NB4 (cell line): ENCODE results near the gene RAET1E.
"Not testable (repeated sequence)": the region's sequence is repeated elsewhere in the genome, so short reads cannot be mapped to it uniquely, and the experiment has no call there.

Source experiments
- DNase-seq: peaks from one replicate; pipeline ENCODE4 v3.0.0; 2010; ENCODE audit warnings: low read depth
- H3K4me3 ChIP-seq: one replicate; pipeline ENCODE4 v1.5.1; 2011; ENCODE audit warnings: mild to moderate bottlenecking, low read depth, low read length, moderate library complexity
- MYC ChIP-seq: IDR thresholded peaks from 2 replicates; pipeline ENCODE4 v1.6.1; 2011; ENCODE audit warnings: low read depth, low read length
- POLR2A ChIP-seq: IDR thresholded peaks from 2 replicates; pipeline ENCODE4 v1.6.1; 2011; ENCODE audit warnings: mild to moderate bottlenecking; ENCODE audit not compliant: insufficient read length; ENCODE audit errors: extremely low read depth
- TF ChIP-seq, protein P1 (sequence below): IDR thresholded peaks from one replicate; pipeline ENCODE4 v1.5.1; 2012; ENCODE audit warnings: low read depth, low read length
- TF ChIP-seq, protein P2 (sequence below): IDR thresholded peaks from 2 replicates; pipeline ENCODE4 v1.6.1; 2011; ENCODE audit warnings: low read depth, low read length

The RAET1E gene

DNA sequence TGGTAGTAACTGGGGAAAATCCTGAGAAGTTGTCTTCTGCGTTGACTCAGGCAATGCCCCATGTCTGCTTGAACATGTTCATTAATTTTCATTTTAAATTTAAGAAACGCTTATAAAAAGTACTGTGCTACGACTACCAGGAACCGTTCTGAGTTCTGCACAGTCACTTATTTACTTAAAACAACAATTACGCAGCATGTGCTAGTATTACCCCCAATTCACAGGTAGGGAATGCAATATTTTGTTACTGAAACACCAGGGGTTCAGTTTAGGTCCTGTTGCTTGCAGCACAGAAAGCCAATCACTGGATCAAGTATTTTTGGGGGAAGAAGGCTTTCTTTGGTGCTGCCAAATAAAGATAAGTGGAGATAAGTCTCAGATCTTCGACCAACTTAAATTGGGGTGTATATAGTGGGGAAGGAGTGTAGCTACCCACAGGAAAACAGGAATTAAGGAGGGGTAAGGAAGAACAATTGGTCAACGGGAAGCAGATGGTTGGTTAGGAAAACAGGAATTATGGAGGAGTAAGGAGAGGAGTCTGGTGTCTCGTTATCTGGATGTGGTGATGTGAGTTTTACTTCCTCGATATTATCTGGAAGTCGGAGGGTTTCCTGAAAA is 28.5 kb downstream of the RAET1E start:
- no peak for DNase-seq
- TF ChIP-seq, protein P1, sequence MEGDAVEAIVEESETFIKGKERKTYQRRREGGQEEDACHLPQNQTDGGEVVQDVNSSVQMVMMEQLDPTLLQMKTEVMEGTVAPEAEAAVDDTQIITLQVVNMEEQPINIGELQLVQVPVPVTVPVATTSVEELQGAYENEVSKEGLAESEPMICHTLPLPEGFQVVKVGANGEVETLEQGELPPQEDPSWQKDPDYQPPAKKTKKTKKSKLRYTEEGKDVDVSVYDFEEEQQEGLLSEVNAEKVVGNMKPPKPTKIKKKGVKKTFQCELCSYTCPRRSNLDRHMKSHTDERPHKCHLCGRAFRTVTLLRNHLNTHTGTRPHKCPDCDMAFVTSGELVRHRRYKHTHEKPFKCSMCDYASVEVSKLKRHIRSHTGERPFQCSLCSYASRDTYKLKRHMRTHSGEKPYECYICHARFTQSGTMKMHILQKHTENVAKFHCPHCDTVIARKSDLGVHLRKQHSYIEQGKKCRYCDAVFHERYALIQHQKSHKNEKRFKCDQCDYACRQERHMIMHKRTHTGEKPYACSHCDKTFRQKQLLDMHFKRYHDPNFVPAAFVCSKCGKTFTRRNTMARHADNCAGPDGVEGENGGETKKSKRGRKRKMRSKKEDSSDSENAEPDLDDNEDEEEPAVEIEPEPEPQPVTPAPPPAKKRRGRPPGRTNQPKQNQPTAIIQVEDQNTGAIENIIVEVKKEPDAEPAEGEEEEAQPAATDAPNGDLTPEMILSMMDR: no peak
- TF ChIP-seq POLR2A (no peak), MYC (no peak)
- TF ChIP-seq, protein P2, sequence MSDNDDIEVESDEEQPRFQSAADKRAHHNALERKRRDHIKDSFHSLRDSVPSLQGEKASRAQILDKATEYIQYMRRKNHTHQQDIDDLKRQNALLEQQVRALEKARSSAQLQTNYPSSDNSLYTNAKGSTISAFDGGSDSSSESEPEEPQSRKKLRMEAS: no peak
- H3K4me3 ChIP-seq: no peak overlapping the region

DNA sequence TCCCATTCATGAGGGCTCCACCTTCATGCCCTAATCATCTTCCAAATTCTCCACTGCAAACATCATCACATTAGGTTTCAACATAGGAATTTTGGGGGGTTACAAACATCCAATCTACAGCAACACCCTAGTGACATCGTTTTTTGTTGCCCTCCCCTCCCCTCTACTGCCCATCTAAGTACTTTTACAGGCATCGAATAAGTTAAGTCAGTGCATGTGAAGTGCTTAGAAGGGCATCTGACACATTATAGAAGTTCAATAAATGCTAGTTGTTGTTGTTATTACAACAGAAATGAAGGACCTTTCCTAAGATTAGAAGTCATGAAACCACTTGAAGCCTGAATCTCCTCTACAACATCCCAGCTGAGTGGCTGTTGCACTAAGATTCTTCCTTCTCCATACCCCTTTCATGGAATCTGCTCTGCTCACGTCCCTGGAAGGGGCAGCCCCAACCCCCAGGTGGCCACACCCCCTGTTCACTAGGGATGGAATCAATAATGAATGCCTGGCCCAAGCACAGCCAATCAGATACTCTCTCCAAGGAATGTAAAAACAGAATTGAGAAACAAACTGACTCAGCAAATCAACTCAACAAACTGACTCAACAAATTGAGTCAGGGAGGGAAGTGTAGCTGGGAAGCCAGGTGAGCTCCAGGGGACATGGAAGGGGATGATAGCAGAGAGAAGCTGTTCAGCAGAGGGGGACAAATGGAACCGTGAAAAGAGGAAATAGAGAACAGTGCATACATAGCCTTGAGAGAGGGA is 29.9 kb downstream of the RAET1E start:
- no peak for TF ChIP-seq MYC
- TF ChIP-seq, protein P1: no peak
- peak; percentile 12 for DNase-seq
- H3K4me3 ChIP-seq: no peak overlapping the region

DNA sequence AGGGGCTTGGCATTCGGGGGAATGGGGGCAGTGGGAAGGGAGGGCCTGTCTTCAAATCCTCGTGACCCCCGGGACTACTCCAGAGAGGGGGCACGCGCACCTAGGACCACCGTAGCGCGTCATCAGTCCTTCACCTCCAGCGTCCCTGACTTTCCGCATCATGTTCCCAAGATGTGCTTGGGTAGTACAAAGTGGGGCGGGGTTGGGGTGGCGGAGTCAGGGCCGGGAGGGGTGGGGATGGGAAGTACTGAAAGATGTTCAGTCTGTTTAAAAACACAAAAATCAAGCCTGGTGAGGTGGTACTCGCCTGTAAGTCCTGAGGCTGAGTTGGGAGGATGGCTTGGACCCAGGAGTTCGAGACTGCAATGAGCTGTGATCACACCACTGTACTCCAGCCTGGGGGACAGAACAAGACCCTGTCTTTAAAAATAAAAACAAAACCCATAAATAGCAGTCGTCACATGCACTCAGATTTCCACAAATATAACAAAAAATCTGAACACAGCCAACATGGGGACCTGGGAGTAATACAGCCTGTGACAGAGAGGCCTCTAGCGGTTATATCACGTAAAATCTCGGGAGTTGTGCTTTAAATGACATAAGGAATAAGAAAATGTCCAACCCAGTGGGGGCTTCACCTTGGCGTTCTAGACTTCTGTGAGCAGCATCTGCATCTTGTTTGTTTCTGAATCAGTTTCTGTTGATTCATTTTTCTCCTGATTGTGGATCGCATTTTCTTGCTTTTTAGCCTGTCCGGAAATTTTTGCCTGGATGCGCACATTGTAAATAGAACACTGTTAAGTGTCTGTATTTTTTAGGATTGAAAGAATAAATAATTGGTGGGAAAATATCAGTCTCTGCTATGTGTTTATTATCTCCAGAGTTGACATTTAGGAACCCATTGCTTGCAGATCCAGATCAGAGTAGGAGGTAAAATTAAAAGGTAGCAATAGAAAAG is 33.1 kb downstream of the RAET1E start:
- no peak overlapping the region for H3K4me3 ChIP-seq
- TF ChIP-seq MYC: no peak
- TF ChIP-seq, protein P2: no peak
- no peak for TF ChIP-seq POLR2A
- TF ChIP-seq, protein P1: peak; percentile 62
- DNase-seq: peak; percentile 74

DNA sequence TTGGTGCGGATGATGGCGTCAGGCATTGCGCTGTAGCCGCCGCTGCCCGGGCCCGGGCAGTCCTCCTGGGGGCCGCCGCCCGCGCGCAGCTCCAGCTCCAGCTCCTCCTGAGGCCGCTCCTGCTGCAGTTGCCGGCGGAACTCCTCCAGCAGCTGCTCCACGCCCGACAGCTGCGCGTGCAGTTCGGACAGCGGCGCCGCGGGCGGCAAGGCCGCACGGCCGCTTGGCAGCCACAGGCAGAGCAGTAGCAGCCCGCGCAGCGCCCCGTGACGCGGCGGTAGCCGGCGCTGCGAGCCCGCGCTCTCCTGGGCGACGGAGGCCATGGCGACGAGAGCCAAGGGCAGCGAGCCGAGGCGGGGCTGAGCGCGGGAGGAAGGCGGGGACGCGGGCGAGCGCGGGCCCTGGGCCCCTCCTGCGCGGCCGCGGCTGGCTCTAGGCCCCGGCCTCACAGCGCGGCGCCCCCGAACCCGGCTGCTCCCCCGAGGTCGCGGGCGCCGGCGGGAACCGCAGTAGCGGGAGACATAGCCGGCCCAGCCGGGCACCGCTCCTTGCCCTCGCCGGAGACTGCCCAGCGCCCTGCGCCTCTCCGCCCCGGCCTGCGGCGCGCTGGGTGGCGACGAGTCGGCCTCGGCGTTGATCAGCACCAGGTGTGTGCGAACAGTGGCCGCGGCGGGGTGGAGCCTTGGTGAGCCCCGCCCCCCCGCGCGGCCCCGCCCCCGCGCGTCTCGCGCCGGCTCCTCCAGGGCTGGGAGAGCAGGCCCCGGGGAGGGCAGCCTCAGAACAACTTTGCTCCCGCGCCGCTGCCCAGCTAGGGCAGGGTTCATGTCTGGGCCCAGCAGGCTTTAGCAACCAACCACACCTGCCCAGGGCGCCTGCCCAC is 34.0 kb downstream of the RAET1E start, which contains the start of gene LRP11:
Gene LRP11, minus strand, starts transcription at position 662 of the 880 bp plus-strand sequence. Its CDS starts 339 bp downstream, at position 323.
- DNase-seq: peak; percentile 76
- TF ChIP-seq, protein P2: peak; percentile 58; the same call in 1 of the 2 replicates
- no peak; the same call in 1 of the 2 replicates for TF ChIP-seq MYC
- peak within 1 kb of the TSS; percentile 35 for H3K4me3 ChIP-seq

DNA sequence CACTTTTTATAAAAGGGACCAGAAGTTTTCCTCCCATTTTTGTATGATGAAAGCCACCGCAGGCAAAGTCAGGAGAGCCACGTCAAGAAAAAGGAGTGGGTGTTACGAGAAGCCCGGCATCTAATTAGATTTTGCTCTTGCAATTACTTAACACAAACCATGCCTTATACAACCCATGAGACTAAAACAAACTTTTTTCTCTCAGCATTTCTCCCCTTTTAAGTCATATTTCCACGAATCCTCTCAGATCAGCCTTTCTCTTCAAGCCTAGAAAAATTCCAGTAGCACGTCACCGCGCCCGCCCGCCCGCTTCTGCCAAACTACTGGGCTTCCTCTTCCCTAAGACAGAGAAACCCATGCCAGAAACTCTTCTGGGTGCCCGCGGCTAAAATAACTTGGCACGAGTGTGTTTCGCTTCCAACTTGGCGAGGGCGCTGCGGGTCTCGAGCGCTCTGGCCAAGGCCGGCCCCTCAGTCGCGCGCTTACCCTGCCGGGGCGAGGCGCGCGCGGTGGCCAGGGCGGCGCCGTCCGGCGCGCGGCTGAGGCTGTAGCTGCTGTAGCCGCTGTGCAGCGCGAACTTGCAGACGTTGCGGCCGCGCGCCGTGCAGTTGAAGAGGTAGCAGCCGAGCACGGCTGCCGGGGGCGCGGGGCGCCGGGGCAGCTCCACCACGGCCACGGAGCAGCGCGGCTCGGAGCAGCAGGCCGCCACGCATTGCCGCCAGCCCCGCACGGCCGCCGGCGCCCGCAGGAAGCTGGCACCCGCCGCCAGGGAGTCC is 34.8 kb downstream of the RAET1E start:
- TF ChIP-seq POLR2A (no peak), MYC (no peak)
- TF ChIP-seq, protein P1: no peak
- TF ChIP-seq, protein P2: no peak
- H3K4me3 ChIP-seq: peak overlapping the region; percentile 35
- DNase-seq: peak; percentile 71

DNA sequence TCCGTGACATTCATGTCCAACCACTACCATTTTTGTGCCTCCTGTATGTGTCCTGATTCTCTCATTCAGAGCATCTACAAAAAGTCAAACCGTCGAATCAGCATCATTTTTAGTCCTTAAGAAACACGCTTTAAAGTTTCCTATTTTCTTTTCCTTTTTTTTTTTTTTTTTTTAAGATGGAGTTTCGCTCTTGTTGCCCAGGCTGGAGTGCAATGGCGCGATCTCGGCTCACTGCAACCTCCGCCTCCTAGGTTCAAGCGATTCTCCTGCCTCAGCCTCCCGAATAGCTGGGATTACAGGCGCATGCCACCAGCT is 35.5 kb downstream of the RAET1E start:
- not testable (repeated sequence) for H3K4me3 ChIP-seq, DNase-seq
